Transverse colon (tissue), 4 donors: ENCODE measurements around the gene TSPAN13. TPM values are rescaled to one million over a fixed set of nuclear protein-coding genes. Genes with fewer than 3 reads are reported as not detected.

ENCODE experiments used
- DNase-seq: peaks from one replicate; pipeline ENCODE4 v3.0.0-alpha.2; 2019
- H3K27ac ChIP-seq, 4 donors: fragments of 200-600 bp; sonication (generic); 2 replicates each; pipeline ENCODE4 v1.5.1; 2016 to 2018; ENCODE audit warnings: inconsistent platforms in 4 of 4
- H3K27me3 ChIP-seq: fragments of 200-600 bp; sonication (generic); 2 replicates; pipeline ENCODE4 v1.5.1; 2017; ENCODE audit warnings: inconsistent platforms
- H3K36me3 ChIP-seq, 4 donors: fragments of 200-600 bp; sonication (generic); 2 replicates each; pipeline ENCODE4 v1.5.1; 2017 to 2019; ENCODE audit warnings: inconsistent platforms in 4 of 4
- H3K4me1 ChIP-seq, 4 donors: fragments of 200-600 bp; sonication (generic); 2 replicates each; pipeline ENCODE4 v1.5.1; 2017 to 2020; ENCODE audit warnings: inconsistent platforms in 4 of 4
- H3K4me3 ChIP-seq, 4 donors: fragments of 200-600 bp; sonication (generic); 1 replicate in 1 of 4; 2 replicates in 3 of 4; pipeline versions ENCODE4 v1.5.1 to v1.6.1; 2017 to 2019; ENCODE audit warnings: inconsistent platforms in 4 of 4
- H3K9me3 ChIP-seq, 2 donors: fragments of 200-600 bp; sonication (generic); 2 replicates each; pipeline ENCODE4 v1.5.1; 2017 to 2019; ENCODE audit warnings: inconsistent platforms in 2 of 2
- EP300 ChIP-seq: sonication (generic); formaldehyde crosslinking; IDR thresholded peaks from one replicate; pipeline ENCODE4 v1.6.1; 2017; ENCODE audit warnings: antibody characterized with exemption, low read depth
- POLR2A ChIP-seq: fragments of 450-650 bp; IDR thresholded peaks from one replicate; pipeline ENCODE4 v1.6.1; 2016; ENCODE audit warnings: antibody characterized with exemption, mild to moderate bottlenecking, moderate library complexity
- POLR2AphosphoS5 ChIP-seq, 3 donors: sonication (generic); formaldehyde crosslinking; IDR thresholded peaks; one replicate each; pipeline ENCODE4 v1.6.1; 2016; ENCODE audit warnings: antibody characterized with exemption in 3 of 3
- WGBS, 2 donors: methylation state at CpG; one replicate each; pipeline ENCODE4 v1.1.5; 2018; ENCODE audit warnings: low coverage in 1 of 2; 5-methylcytosine and 5-hydroxymethylcytosine counted together
- in situ Hi-C, 4 donors: fragments of 200-750 bp; cut with MboI; loops; one replicate each; pipeline versions ENCODE4 v1.15.0 to v1.15.1; 2017; ENCODE audit warnings: low sequenced_read_pairs in 3 of 4, low pct_ligation_motif_present in 1 of 4, low pct_unique_long_range_greater_than_20kb in 1 of 4
- intact Hi-C: fragments of 100-400 bp; cut with DNase I; formaldehyde crosslinking; loops from one replicate; pipeline ENCODE4 v1.15.1; 2023; ENCODE audit warnings: low total_unique reads
- total RNA-seq, 4 donors: library from RNA; depleted of rRNA; stranded (reverse); fragments of >200 nt; gene quantifications; one replicate each; pipeline ENCODE4 v1.1.0, GENCODE V29; 2016
- TF ChIP-seq, protein P1 (sequence below), 5 experiments: fragments of 200-600 bp in 3 of 5; fragments of 450-650 bp in 2 of 5; sonication (generic) in 3 of 5; IDR thresholded peaks; 1 replicate in 2 of 5; 2 replicates in 3 of 5; pipeline ENCODE4 v1.5.1; 2016 to 2017; ENCODE audit warnings: antibody characterized with exemption in 5 of 5, inconsistent platforms in 3 of 5, mild to moderate bottlenecking in 2 of 5, moderate library complexity in 1 of 5

The TSPAN13 gene
- total RNA-seq = 10 to 100 TPM in 3 of 4 donors, 1 to 10 TPM in 1; 6.8 to 44.4 (median 21.4) TPM

DNA sequence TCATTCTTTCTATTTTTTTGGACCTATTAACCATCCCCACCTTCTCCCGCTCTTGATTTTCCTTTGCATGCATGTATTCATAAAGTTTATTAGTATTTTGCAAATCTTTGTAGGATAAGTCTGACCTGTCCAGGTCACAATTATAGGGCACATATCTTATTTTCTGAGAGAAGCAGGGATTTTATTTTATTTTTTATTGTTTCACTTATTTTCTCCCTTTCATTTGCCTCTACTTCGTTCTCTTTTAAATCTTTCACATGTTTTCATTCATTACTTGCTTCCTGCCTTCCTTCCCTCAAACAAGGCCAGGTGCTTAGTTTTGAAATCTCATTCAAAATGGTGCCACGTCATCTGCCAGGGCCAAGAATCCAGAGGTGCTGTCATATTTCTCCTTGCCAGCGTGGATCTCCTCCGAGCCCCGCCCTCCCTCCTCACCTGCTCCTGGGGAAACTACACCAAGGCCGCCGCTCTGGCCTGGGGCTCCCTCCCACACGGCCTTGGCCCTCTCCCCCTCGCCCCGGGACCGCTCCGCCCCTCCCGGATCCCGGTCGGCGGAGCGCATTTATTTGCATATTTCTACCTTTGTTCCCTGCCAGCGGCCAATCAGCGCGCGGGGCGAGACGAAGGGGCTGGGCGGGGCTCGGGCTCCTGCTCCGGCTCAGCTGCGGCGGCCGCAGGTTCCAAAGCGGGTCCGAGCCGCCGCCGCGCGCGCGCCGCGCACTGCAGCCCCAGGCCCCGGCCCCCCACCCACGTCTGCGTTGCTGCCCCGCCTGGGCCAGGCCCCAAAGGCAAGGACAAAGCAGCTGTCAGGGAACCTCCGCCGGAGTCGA, at the start of gene TSPAN13:
TSS of gene TSPAN13 (plus strand) at position 654 of the 830 bp plus-strand sequence. CDS start 213 bp downstream, outside the sequence.
- H3K27ac ChIP-seq = peak within 1 kb of the TSS; percentile 75 to 87 (median 84)
- DNase-seq = peak; percentile 95
- peak within 1 kb of the TSS; percentile 33 to 95 (median 72) for H3K4me3 ChIP-seq
- WGBS, 2 donors = 3 to 56% methylated on average over 2 to 47 of the region's 48 CpGs
- intact Hi-C loops (no loop called here), in situ Hi-C loops (no loop called here)
- H3K4me1 ChIP-seq = peaks cover 0 to 6% (median 2%) of the 10 kb centered on the region in 4 donors
- H3K9me3 ChIP-seq = no peaks in the 10 kb centered on the region
- no peaks in the 10 kb centered on the region for H3K27me3 ChIP-seq
- peak in 2 of 3 donors; percentile 37 to 49 for TF ChIP-seq POLR2AphosphoS5 (IDR thresholded peaks at IDR 0.05)
- TF ChIP-seq POLR2A = peak; percentile 59
- TF ChIP-seq, protein P1, sequence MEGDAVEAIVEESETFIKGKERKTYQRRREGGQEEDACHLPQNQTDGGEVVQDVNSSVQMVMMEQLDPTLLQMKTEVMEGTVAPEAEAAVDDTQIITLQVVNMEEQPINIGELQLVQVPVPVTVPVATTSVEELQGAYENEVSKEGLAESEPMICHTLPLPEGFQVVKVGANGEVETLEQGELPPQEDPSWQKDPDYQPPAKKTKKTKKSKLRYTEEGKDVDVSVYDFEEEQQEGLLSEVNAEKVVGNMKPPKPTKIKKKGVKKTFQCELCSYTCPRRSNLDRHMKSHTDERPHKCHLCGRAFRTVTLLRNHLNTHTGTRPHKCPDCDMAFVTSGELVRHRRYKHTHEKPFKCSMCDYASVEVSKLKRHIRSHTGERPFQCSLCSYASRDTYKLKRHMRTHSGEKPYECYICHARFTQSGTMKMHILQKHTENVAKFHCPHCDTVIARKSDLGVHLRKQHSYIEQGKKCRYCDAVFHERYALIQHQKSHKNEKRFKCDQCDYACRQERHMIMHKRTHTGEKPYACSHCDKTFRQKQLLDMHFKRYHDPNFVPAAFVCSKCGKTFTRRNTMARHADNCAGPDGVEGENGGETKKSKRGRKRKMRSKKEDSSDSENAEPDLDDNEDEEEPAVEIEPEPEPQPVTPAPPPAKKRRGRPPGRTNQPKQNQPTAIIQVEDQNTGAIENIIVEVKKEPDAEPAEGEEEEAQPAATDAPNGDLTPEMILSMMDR (IDR thresholded peaks at IDR 0.05) = no peak
- no peak for TF ChIP-seq EP300
- no peaks in the 10 kb centered on the region for H3K36me3 ChIP-seq

DNA sequence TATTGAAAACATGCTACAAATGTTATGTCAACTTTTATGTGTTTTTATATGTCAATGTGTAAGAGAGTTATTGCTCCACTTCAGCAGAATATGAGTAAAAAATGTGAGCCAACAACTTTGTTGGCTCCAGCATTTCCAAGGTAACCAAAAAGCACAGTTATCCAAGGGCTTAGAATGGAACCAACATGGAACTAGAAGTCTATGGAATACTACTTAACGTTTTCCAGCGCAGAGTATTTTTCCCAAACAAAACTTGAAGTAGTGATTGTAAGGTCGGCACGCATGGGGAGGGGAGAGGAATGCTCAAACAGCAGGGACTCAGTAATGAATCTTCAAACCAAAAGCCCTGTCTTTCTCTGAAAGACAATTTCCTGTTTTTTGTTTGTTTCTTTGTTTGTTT, 45.0 kb upstream of the TSPAN13 start:
- Histone ChIP-seq H3K9me3 (no peaks in the 10 kb centered on the region), H3K36me3 (peaks cover 0 to 20% (median 8%) of the 10 kb centered on the region in 4 donors), H3K4me1 (no peaks in the 10 kb centered on the region), H3K27ac (no peak overlapping the region), H3K4me3 (no peak overlapping the region), H3K27me3 (no peaks in the 10 kb centered on the region)
- no peak for TF ChIP-seq POLR2A
- WGBS, 2 donors = 79 to 87% methylated on average over 4 of the region's 4 CpGs
- in situ Hi-C loops (no loop called here), intact Hi-C loops (no loop called here)
- DNase-seq = no peak

DNA sequence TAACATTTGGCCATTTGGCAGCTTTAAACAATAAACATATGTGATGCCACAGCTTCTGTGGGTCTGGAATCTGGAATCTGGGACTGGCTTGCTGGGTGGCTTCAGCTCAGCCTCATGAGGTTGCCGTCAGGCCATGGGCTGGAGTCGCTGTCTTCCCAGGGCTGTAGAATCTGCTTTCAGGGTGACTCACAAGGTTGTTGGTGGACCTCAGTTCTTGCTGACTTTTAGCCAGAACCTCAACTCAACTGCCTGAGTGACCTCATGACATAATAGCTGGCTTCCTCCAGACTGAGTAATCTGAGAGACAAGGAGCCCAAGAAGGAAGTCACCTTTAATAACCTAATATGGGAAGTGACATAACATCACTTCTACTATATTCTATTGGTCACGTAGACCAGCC, 44.6 kb upstream of the TSPAN13 start:
- 72 to 90% methylated on average over 2 to 3 of the region's 3 CpGs for WGBS, 2 donors
- H3K9me3 ChIP-seq = no peaks in the 10 kb centered on the region
- no peaks in the 10 kb centered on the region for H3K27me3 ChIP-seq
- no peaks in the 10 kb centered on the region for H3K4me1 ChIP-seq
- intact Hi-C loops (no loop called here), in situ Hi-C loops (no loop called here)
- no peak overlapping the region for H3K27ac ChIP-seq
- DNase-seq = no peak
- TF ChIP-seq EP300 = no peak
- TF ChIP-seq POLR2A = no peak
- TF ChIP-seq POLR2AphosphoS5 (IDR thresholded peaks at IDR 0.05) = no peak
- TF ChIP-seq, protein P1 (IDR thresholded peaks at IDR 0.05) = no peak
- H3K36me3 ChIP-seq = peaks cover 0 to 20% (median 8%) of the 10 kb centered on the region in 4 donors
- no peak overlapping the region for H3K4me3 ChIP-seq

DNA sequence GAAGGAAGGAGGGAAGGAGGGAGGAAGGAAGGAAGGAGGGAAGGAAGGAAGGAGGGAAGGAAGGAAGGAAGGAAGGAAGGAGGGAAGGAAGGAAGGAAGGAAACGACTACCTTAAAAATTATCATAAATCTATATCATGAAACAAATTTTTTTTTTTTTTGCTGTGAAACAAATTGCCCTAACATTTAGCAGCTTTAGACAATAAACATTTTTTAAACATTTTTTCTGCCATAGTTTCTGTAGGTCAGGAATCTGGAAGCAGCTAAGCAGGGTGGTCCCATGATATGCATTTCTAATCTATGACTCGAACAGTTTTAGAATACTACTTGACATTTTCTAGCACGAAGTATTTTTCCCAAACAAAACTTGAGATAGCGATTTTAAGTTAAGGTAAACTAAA, 42.9 kb upstream of the TSPAN13 start:
- H3K27ac ChIP-seq = no peak overlapping the region
- H3K27me3 ChIP-seq = no peaks in the 10 kb centered on the region
- no peak overlapping the region for H3K4me3 ChIP-seq
- no peaks in the 10 kb centered on the region for H3K4me1 ChIP-seq
- in situ Hi-C loops = no loop called here
- TF ChIP-seq, protein P1 (IDR thresholded peaks at IDR 0.05) = no peak
- TF ChIP-seq POLR2A (no peak), POLR2AphosphoS5 (IDR thresholded peaks at IDR 0.05) (no peak), EP300 (no peak)
- DNase-seq = no peak
- WGBS, 2 donors = 84 to 93% methylated on average over 4 of the region's 4 CpGs
- peaks cover 0 to 13% (median 4%) of the 10 kb centered on the region in 4 donors for H3K36me3 ChIP-seq
- intact Hi-C loops = no loop called here
- no peaks in the 10 kb centered on the region for H3K9me3 ChIP-seq
